Dedifferentiated amniotic fluid mesenchymal stem cell (primary cell): ENCODE measurements around the gene CCL24.
"Not testable (repeated sequence)": the region's sequence is repeated elsewhere in the genome, so short reads cannot be mapped to it uniquely, and the experiment has no call there.

Experiments used
- DNase-seq: peaks from one replicate; pipeline ENCODE4 v3.0.0-alpha.2; 2016; ENCODE audit errors: extremely low spot score

Gene CCL24

DNA sequence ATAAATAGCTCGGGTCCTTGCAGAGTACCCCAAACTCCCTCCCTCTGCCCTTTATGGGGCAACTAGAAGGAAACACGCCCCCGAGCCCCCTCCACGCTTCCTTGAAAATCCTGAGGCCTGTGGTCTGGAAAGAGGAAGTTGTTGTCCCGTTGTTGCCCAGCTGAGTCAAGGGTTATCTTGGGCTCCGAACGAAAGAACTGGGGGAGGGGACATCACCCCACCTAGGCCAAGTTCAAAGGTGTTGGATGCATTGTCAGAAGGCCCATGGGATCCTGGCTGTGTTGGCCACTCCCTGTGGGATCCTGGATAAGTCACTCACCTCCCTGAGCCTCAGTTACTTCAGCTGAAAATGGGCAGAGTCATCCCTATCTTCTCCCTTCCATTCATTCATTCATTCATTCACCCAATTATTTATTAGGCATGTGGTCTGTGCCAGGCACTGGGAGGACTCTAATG is at the start of gene CCL24:
Gene CCL24, minus strand, starts transcription at position 26 of the 456 bp plus-strand sequence. CDS start 91 bp downstream, outside the sequence.
- DNase-seq: no peak

- DNase-seq: no peak
Measured at GRCh38 chr7:75861636-75862035, 48.0 kb upstream of the CCL24 start.

DNA sequence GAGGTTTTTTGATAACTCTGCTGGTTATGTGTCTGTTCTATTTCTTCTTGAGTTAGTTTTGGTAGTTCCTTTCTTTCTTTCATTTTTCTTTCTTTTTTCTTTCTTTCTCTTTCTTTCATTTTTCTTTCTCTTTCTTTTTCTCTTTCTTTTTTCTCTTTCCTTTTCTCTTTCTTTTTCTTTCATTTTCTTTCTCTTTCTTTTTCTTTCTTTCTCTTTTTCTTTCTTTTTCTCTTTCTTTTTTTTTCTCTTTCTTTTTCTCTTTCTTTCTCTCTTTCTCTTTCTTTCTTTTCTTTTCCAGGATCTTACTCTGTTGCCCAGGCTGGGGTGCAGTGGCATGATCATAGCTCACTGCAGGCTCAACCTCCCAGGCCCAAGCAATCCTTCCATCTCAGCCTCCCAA is 44.8 kb upstream of the CCL24 start:
- DNase-seq: no peak

GRCh38 chr7:75856536-75856935 is 42.9 kb upstream of the CCL24 start:
- DNase-seq: no peak

GRCh38 chr7:75854813-75855345 is 41.3 kb upstream of the CCL24 start:
- not testable (repeated sequence) for DNase-seq

GRCh38 chr7:75854233-75854632 is 40.6 kb upstream of the CCL24 start:
- DNase-seq: no peak

- DNase-seq: no peak
Measured at GRCh38 chr7:75850235-75850634, 36.6 kb upstream of the CCL24 start.

GRCh38 chr7:75849573-75849972 is 36.0 kb upstream of the CCL24 start:
- DNase-seq: no peak

DNA sequence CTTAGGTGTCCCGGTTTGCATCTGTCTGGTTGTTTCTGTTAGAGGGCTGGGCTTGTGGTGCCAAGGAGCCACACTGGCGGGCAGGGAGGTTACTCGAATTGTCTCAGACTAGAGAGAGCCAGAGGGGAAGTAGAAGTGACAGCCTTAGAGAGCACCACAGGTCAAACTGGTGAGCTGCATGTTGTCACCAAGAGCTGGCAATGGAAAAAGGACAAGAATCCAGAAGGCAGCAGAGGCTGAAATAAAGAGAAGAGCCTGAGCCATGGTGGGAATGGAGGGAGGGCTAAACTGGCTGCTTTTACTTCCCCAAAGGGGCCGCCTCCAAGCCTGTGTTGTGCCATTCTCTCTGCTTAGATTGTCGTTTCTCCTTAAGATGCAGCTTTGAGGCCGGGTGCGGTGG is 34.1 kb upstream of the CCL24 start:
- DNase-seq: no peak

DNA sequence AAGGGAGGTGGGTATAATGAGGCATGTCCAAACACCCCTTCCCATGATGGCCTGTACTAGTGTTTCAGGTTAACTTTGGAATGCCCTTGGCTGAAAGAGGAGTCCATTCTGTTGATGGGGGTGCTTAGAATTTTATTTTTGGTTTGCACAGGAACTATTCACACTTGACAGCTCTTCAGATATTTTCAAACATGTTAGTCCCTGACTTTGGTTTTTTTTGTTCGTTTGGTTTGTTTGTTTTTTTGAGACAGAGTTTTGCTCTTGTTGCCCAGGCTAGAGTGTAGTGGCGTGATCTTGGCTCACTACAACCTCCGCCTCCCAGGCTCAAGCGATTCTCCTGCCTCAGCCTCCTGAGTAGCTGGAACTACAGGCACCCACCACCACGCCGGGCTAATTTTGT is 31.5 kb upstream of the CCL24 start:
- not testable (repeated sequence) for DNase-seq

DNA sequence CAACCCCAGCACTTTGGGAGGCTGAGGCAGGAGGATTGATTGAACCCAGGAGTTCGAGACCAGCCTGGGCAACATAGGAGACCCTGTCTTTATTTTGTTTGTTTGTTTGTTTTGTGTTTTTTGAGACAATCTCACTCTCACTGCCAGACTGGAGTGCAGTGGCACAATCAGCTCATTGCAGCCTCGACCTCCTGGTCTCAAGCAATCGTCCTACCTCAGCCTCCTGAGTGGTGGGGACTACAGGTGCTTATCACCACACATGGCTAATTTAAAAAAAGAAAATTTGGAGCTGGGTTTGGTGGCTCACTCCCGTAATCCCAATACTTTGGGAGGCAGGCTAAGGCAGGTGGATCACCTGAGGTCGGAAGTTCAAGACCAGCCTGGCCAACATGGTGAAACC is 30.6 kb upstream of the CCL24 start:
- DNase-seq: no peak

DNA sequence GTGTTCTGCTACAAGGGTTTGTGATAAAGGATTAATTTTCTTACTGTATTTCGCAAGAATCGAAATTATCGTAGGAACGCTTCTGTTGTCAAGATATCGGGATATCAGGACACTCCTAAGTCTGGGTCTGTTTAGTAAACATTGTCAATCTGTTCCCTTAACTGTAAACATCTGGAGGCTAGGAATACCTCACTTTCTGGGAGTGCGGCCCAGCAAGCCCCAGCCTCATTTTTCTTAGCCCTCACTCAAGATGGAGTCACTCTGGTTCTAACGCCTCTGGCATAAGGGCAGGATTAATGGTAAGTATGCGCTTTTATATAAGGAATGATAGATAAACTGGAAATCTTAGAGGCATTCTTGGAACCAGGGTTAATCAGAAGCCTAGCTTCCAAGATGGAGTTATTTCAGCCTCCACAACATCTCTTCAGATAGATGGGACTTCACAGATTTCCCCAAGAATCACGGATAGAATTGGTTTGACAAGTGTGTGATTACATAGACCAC is 30.1 kb upstream of the CCL24 start:
- no peak for DNase-seq

GRCh38 chr7:75842836-75843446 is 29.3 kb upstream of the CCL24 start:
- DNase-seq: peak; percentile 82

DNA sequence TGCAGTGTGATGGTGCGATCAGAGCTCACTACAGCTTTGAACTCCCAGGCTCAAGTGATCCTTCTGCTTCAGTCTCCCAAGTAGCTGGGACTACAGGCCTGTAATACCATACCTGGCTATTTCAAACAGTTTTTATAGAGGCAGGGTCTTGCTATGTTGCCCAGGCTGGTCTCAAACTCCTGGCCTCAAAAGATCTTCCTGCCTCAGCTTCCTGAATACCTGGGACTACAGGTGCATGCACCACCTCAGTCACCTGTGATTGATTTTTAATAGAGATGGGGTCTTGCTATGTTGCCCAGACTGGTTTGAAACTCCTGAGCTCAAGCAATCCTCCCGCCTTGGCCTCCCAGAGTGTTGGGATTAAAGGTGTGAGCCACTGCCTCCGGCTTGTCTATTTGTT is 26.4 kb upstream of the CCL24 start:
- no peak for DNase-seq

- not testable (repeated sequence) for DNase-seq
Measured at GRCh38 chr7:75838281-75838930, 24.8 kb upstream of the CCL24 start.

- no peak for DNase-seq
Measured at GRCh38 chr7:75836798-75837197, 23.2 kb upstream of the CCL24 start.

DNA sequence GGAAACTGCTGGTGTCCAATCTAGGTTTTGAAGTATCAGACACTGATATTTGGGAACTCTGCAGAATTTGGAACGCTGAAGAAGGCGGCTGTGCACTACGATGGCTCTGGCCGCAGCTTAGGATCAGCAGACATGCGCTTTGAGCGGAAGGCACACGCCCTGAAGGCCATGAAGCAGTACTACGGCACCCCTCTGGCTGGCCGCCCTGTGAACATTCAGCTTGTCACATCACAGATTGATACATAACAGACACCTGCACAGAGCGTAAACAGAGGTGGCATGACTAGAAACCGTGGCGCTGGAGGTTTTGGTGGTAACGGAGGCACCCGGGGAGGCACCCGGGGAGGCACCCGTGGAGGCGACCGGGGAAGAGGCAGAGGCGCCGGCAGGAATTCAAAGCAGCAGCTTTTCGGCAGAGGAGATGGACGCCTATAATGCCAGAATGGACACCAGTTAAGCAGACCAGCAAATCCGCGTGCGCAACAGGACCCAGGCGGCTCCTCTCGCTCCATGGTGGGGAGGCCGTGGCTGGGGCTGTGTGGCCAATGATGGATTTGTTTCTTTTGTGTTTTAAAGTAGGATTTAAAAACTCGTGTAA is 22.2 kb upstream of the CCL24 start:
- DNase-seq: no peak

DNA sequence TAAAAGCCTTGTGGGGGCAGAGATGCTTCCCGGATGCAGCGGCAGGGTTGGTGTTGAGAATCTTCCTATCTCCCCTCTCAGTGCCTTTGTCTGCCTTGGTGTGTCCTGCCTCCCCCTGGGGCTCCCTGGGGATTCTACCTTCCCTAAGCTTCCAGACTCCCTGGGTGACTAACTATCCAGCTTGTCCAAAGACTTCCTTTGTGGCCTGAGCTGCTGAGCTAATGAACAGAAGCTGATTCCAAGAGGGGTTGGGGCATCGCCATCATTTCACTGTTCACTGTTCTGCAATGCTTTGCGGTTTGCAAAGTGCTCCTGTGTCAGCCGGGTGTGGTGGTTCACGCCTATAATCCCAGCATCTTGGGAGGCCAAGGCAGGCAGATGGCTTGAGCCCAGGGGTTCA is 20.1 kb upstream of the CCL24 start:
- DNase-seq: not testable (repeated sequence)

GRCh38 chr7:75830978-75831377 is 17.4 kb upstream of the CCL24 start:
- DNase-seq: no peak

- not testable (repeated sequence) for DNase-seq
Measured at GRCh38 chr7:75829656-75830055, 16.1 kb upstream of the CCL24 start.

GRCh38 chr7:75823198-75823910 is 9.7 kb upstream of the CCL24 start:
- DNase-seq: no peak

DNA sequence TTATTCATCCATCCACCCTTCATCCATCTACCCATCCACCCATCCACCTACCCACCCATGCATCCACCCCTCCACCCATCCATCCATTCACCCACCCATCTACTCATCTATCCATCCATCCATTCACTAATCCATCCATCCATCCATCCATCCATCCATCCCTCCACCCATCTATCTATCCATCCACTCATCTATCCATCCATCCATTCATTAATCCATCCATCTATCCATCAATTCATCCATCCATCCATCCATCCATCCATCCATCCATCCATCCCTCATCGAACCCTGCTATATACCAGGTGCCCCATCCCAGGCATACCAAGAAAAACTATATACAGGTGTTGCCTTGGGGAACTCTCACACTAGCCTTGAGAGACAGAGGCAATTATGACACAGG is 7.1 kb upstream of the CCL24 start:
- no peak for DNase-seq
